Stomach (tissue), 9 donors: ENCODE data around the gene TCF7L1. TPM values are rescaled to one million over a fixed set of nuclear protein-coding genes. Genes with fewer than 3 reads are reported as not detected.

Source experiments
- DNase-seq, 2 donors: peaks; one replicate each; pipeline versions ENCODE4 v3.0.0 to v3.0.0-alpha.2; 2013 to 2019
- H3K27ac ChIP-seq, 5 donors: fragments of 200-600 bp in 4 of 5; sonication (generic) in 4 of 5; one replicate each; pipeline ENCODE4 v1.5.1; 2013 to 2019; ENCODE audit warnings: mild to moderate bottlenecking in 1 of 5, moderate library complexity in 1 of 5
- H3K27me3 ChIP-seq, 3 donors: fragments of 200-600 bp; sonication (generic); one replicate each; pipeline ENCODE4 v1.5.1; 2017 to 2019; ENCODE audit warnings: mixed run types in 1 of 3
- H3K36me3 ChIP-seq, 4 donors: fragments of 200-600 bp; sonication (generic); 1 replicate in 3 of 4; 2 replicates in 1 of 4; pipeline ENCODE4 v1.5.1; 2016 to 2019
- H3K4me1 ChIP-seq, 4 donors: fragments of 200-600 bp; sonication (generic); one replicate each; pipeline ENCODE4 v1.5.1; 2016 to 2019
- H3K4me3 ChIP-seq, 4 donors: fragments of 200-600 bp; sonication (generic) in 3 of 4; one replicate each; pipeline ENCODE4 v1.5.1; 2016 to 2019; ENCODE audit warnings: mild to moderate bottlenecking in 1 of 4
- H3K9me3 ChIP-seq, 4 donors: fragments of 200-600 bp; sonication (generic); one replicate each; pipeline ENCODE4 v1.5.1; 2016 to 2019
- CTCF ChIP-seq, 7 experiments: fragments of 450-650 bp in 4 of 7; fragments of 200-600 bp in 3 of 7; sonication (generic) in 3 of 7; IDR thresholded peaks; one replicate each; pipeline ENCODE4 v1.5.1; 2016 to 2019; ENCODE audit warnings: antibody characterized with exemption in 7 of 7, control low read depth in 2 of 7, mild to moderate bottlenecking in 1 of 7
- EP300 ChIP-seq: sonication (generic); formaldehyde crosslinking; IDR thresholded peaks from one replicate; pipeline ENCODE4 v1.6.1; 2017; ENCODE audit warnings: antibody characterized with exemption
- POLR2A ChIP-seq, 4 donors: fragments of 450-650 bp; IDR thresholded peaks; one replicate each; pipeline ENCODE4 v1.6.1; 2016; ENCODE audit warnings: antibody characterized with exemption in 4 of 4, control low read depth in 2 of 4, mild to moderate bottlenecking in 1 of 4, moderate library complexity in 1 of 4
- POLR2AphosphoS5 ChIP-seq, 3 donors: sonication (generic); formaldehyde crosslinking; IDR thresholded peaks; one replicate each; pipeline ENCODE4 v1.6.1; 2016; ENCODE audit warnings: antibody characterized with exemption in 3 of 3
- WGBS, 5 donors: extraction: QIAGEN DNeasy Blood & Tissue Kit in 3 of 5; methylation state at CpG; one replicate each; pipeline versions ENCODE4 v1.1.5 to v1.1.7; 2013 to 2018; 5-methylcytosine and 5-hydroxymethylcytosine counted together
- intact Hi-C: fragments of 100-400 bp; cut with DNase I; formaldehyde crosslinking; loops from one replicate; pipeline ENCODE4 v1.15.1; 2023; ENCODE audit warnings: low total_unique reads
- polyA plus RNA-seq, 3 donors: library from polyadenylated mRNA; stranded (reverse); fragments of 200-250 nt; gene quantifications; one replicate each; pipeline ENCODE4 v1.2.3, GENCODE V29; 2013
- total RNA-seq, 5 donors: library from RNA; depleted of rRNA; stranded (reverse); fragments of >200 nt; gene quantifications; one replicate each; pipeline versions ENCODE4 v1.1.0 to v1.2.3, GENCODE V29; 2014 to 2016
- donor health status: healthy with polysubstance abuse.
- donor health status: Bipolar disorder and iron deficiency.
- donor health status: healthy.

The TCF7L1 gene
- total and polyA plus RNA-seq, 8 donors, result 0.45 to 8.3 (median 4.9) TPM; not detected in 1

- Histone ChIP-seq H3K36me3 (no peaks in the 10 kb centered on the region), H3K27me3 (no peaks in the 10 kb centered on the region), H3K4me1 (peaks cover 0 to 38% (median 18%) of the 10 kb centered on the region in 4 donors), H3K27ac (no peak overlapping the region), H3K4me3 (no peak overlapping the region), H3K9me3 (no peaks in the 10 kb centered on the region)
- no peak for TF ChIP-seq CTCF (IDR thresholded peaks at IDR 0.05)
- no peak for TF ChIP-seq POLR2AphosphoS5 (IDR thresholded peaks at IDR 0.05)
- TF ChIP-seq EP300, result no peak
- TF ChIP-seq POLR2A (IDR thresholded peaks at IDR 0.05), result no peak
- intact Hi-C loops, result no loop called here
- DNase-seq, result no peak
- WGBS, 5 donors, result 69 to 77% (median 74%) methylated on average over 9 of the region's 9 CpGs
Measured at GRCh38 chr2:85165088-85165690, 32.0 kb downstream of the TCF7L1 start.

GRCh38 chr2:85166021-85166420 lies 32.8 kb downstream of the TCF7L1 start:
- no peak overlapping the region for H3K4me3 ChIP-seq
- TF ChIP-seq EP300, result no peak
- no peak for TF ChIP-seq POLR2AphosphoS5 (IDR thresholded peaks at IDR 0.05)
- TF ChIP-seq CTCF (IDR thresholded peaks at IDR 0.05), result no peak
- TF ChIP-seq POLR2A (IDR thresholded peaks at IDR 0.05), result no peak
- H3K27me3 ChIP-seq, result no peaks in the 10 kb centered on the region
- H3K36me3 ChIP-seq, result no peaks in the 10 kb centered on the region
- 85 to 94% (median 86%) methylated on average over 1 of the region's 1 CpG for WGBS, 5 donors
- intact Hi-C loops, result no loop called here
- no peak overlapping the region for H3K27ac ChIP-seq
- H3K9me3 ChIP-seq, result no peaks in the 10 kb centered on the region
- no peak for DNase-seq
- H3K4me1 ChIP-seq, result peaks cover 0 to 30% (median 15%) of the 10 kb centered on the region in 4 donors

GRCh38 chr2:85167479-85167878 lies 34.3 kb downstream of the TCF7L1 start:
- 92 to 95% (median 94%) methylated on average over 10 of the region's 10 CpGs for WGBS, 5 donors
- no peak for DNase-seq
- Histone ChIP-seq H3K4me3 (no peak overlapping the region), H3K4me1 (peaks cover 0 to 19% (median 8%) of the 10 kb centered on the region in 4 donors), H3K27ac (no peak overlapping the region), H3K27me3 (no peaks in the 10 kb centered on the region), H3K36me3 (no peaks in the 10 kb centered on the region), H3K9me3 (no peaks in the 10 kb centered on the region)
- intact Hi-C loops, result no loop called here
- TF ChIP-seq CTCF (IDR thresholded peaks at IDR 0.05) (no peak), POLR2AphosphoS5 (IDR thresholded peaks at IDR 0.05) (no peak), POLR2A (IDR thresholded peaks at IDR 0.05) (no peak), EP300 (no peak)

- intact Hi-C loops, result no loop called here
- 87 to 94% (median 92%) methylated on average over 3 of the region's 3 CpGs for WGBS, 5 donors
- no peak for TF ChIP-seq POLR2A (IDR thresholded peaks at IDR 0.05)
- no peak for TF ChIP-seq POLR2AphosphoS5 (IDR thresholded peaks at IDR 0.05)
- no peak for TF ChIP-seq EP300
- no peak for TF ChIP-seq CTCF (IDR thresholded peaks at IDR 0.05)
Measured at GRCh38 chr2:85168942-85169341, 35.8 kb downstream of the TCF7L1 start.

More at GRCh38 chr2:85168942-85169341, 35.8 kb downstream of the TCF7L1 start:
- no peak overlapping the region for H3K27ac ChIP-seq
- peaks cover 0 to 8% (median under 1%) of the 10 kb centered on the region in 4 donors for H3K4me1 ChIP-seq
- H3K27me3 ChIP-seq, result no peaks in the 10 kb centered on the region
- H3K9me3 ChIP-seq, result no peaks in the 10 kb centered on the region
- no peak overlapping the region for H3K4me3 ChIP-seq
- H3K36me3 ChIP-seq, result no peaks in the 10 kb centered on the region
- DNase-seq, result no peak
